Activated CD4-positive, alpha-beta memory T cell treated with anti-CD3 and anti-CD28 coated beads, Interleukin-2, amount 10 ng/mL, durations not matched to agents 7 days and 5 days (primary cell): ENCODE data around the gene ZCRB1. TPM values are rescaled to one million over a fixed set of nuclear protein-coding genes. Genes with fewer than 3 reads are reported as not detected.

Experiments used
- CTCF ChIA-PET: fragments of 350-600 bp; sonication (Branson Sonifier 250); formaldehyde crosslinking; loops from one replicate; lab custom pipeline; 2021; ENCODE audit warnings: antibody characterized with exemption, inconsistent platforms; lab: Charles Lee
- POLR2A ChIA-PET: fragments of 350-600 bp; sonication (Branson Sonifier 250); formaldehyde crosslinking; loops from one replicate; lab custom pipeline; 2021; ENCODE audit warnings: antibody characterized with exemption; lab: Charles Lee
- DNase-seq: peaks from one replicate; pipeline ENCODE4 v3.0.0-alpha.2; 2020
- H3K27ac Mint-ChIP-seq: one replicate; pipeline ENCODE4 v1.8.0; 2021; ENCODE audit warnings: mild to moderate bottlenecking, mixed read lengths
- H3K27me3 Mint-ChIP-seq: one replicate; pipeline ENCODE4 v1.8.0; 2021; ENCODE audit warnings: mixed read lengths
- H3K36me3 Mint-ChIP-seq: one replicate; pipeline ENCODE4 v1.8.0; 2021; ENCODE audit warnings: low read depth, mixed read lengths
- H3K4me1 Mint-ChIP-seq: one replicate; pipeline ENCODE4 v1.8.0; 2021; ENCODE audit warnings: mixed read lengths
- H3K4me3 Mint-ChIP-seq: one replicate; pipeline ENCODE4 v1.8.0; 2021; ENCODE audit warnings: mild to moderate bottlenecking, mixed read lengths
- H3K9me3 Mint-ChIP-seq: one replicate; pipeline ENCODE4 v1.8.0; 2021; ENCODE audit warnings: mixed read lengths
- total RNA-seq, 2 experiments: library from RNA; stranded (reverse); gene quantifications; one replicate each; pipeline ENCODE4 v1.2.3, GENCODE V29; 2021

ZCRB1 gene
- total RNA-seq, 2 experiments from 2014 or later, result 53.3 to 54.9 TPM

DNA sequence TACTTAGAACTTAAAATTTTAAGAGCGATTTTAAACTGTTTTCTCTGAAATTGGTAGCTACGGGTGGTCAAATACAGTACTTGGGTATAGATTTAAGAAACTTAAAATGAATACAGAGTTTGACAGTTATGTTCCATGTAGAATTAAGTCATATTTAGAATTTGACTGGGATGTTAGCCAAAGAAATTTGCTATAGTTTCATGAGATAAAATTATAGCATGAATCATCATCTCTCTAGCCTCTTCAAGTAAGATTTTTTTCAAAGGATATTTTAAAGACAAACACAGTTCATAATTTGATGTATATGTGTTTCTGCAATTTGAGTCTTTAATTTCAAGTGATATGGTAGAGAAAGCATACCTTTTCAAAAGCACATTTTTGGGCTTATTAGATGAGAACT, 41.0 kb downstream of the ZCRB1 start:
- H3K4me1 Mint-ChIP-seq, result peaks cover 3% of the 10 kb centered on the region
- no peak for DNase-seq
- H3K36me3 Mint-ChIP-seq, result no peaks in the 10 kb centered on the region
- CTCF ChIA-PET, result interaction anchor here (1.3 kb wide), 1 partner anchor 14 kb away, joined by 5 read pairs; no protein-coding TSS in a partner anchor
- H3K9me3 Mint-ChIP-seq, result no peaks in the 10 kb centered on the region
- peaks cover 6% of the 10 kb centered on the region for H3K27me3 Mint-ChIP-seq
- H3K4me3 Mint-ChIP-seq, result no peak overlapping the region
- POLR2A ChIA-PET, result no interaction called here
- H3K27ac Mint-ChIP-seq, result no peak overlapping the region

DNA sequence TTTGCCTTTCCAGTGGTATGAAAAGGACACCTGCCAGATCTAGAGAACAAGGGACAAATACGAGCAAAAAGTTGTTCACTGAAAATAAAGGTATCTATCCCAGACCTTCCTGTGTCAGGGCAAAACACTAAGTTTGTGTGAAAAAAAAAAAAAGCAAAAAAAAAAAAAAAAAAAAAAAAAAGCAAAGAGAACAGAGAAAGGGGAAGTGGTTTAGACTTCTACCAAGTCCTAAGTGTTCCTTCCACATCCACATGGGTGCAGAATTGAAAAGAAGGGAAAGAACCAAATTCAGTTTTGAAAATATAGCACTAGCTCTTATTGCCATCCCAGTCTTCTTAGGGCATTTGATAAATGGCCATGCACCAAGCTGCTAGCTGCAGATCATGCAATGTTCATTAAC, 41.7 kb downstream of the ZCRB1 start:
- Mint-ChIP-seq H3K36me3 (no peaks in the 10 kb centered on the region), H3K9me3 (no peaks in the 10 kb centered on the region), H3K27me3 (peaks cover 4% of the 10 kb centered on the region), H3K27ac (no peak overlapping the region), H3K4me3 (no peak overlapping the region), H3K4me1 (peaks cover 3% of the 10 kb centered on the region)
- CTCF ChIA-PET, result interaction anchor here (0.7 kb wide), 1 partner anchor 19 kb away, joined by 4 read pairs; no protein-coding TSS in a partner anchor
- POLR2A ChIA-PET, result no interaction called here
- no peak for DNase-seq

- no peaks in the 10 kb centered on the region for H3K36me3 Mint-ChIP-seq
- ChIA-PET POLR2A (no interaction called here), CTCF (no interaction called here)
- DNase-seq, result no peak
- H3K4me3 Mint-ChIP-seq, result no peak overlapping the region
- peaks cover 4% of the 10 kb centered on the region for H3K27me3 Mint-ChIP-seq
- peaks cover 3% of the 10 kb centered on the region for H3K4me1 Mint-ChIP-seq
- H3K9me3 Mint-ChIP-seq, result no peaks in the 10 kb centered on the region
- no peak overlapping the region for H3K27ac Mint-ChIP-seq
Measured at GRCh38 chr12:42283739-42284138, 42.2 kb downstream of the ZCRB1 start.

DNA sequence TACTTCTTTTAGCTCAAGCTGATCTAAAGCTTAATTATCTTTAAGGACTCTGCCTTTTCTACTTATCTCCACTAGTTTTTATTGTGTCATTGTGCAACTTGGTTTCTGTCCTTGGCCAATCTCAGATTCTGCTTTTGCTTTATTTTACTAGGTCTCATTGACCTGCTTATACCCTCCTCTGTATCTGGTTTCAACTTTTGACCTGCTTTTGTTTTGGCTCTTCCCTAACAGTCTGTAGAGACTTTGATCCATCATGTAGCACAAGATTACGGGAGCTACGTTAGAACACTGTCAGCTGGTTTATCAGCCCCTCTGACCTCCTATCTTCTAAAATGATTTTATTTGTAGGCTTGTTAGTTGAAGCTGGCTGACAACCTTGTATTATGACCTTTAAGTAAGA, 43.6 kb downstream of the ZCRB1 start:
- Mint-ChIP-seq H3K27ac (no peak overlapping the region), H3K36me3 (no peaks in the 10 kb centered on the region), H3K9me3 (no peaks in the 10 kb centered on the region), H3K4me1 (peaks cover 3% of the 10 kb centered on the region), H3K4me3 (no peak overlapping the region), H3K27me3 (peaks cover 2% of the 10 kb centered on the region)
- CTCF ChIA-PET, result interaction anchor here (0.8 kb wide), 2 partner anchors 10 to 14 kb away, joined by 3 read pairs; no protein-coding TSS in a partner anchor
- POLR2A ChIA-PET, result no interaction called here
- no peak for DNase-seq

- Mint-ChIP-seq H3K9me3 (no peaks in the 10 kb centered on the region), H3K4me1 (peaks cover 3% of the 10 kb centered on the region), H3K4me3 (no peak overlapping the region), H3K27me3 (peaks cover 2% of the 10 kb centered on the region), H3K27ac (no peak overlapping the region), H3K36me3 (no peaks in the 10 kb centered on the region)
- CTCF ChIA-PET, result interaction anchor here (0.6 to 0.8 kb wide), 2 partner anchors 10 to 16 kb away, joined by 3 read pairs; no protein-coding TSS in a partner anchor
- DNase-seq, result no peak
- POLR2A ChIA-PET, result no interaction called here
Measured at GRCh38 chr12:42281844-42282243, 44.0 kb downstream of the ZCRB1 start.

DNA sequence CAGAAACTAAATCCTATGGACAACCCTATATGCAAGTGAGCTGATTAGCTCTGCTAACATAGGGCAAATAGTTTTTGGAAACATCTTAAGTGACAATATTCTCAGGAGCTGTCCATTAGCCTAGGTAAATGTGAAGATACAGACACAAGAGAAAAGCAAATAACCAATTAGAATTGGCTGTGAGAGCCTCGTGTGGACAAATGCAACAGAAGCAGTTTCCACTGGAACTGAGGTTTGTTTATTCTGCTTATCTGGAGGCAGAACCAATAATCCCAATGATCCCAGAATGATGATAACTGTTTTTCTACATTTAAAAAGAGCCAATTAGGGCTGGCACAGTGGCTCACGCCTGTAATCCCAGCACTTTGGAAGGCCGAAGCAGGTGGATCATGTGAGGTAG, 44.6 kb downstream of the ZCRB1 start:
- no peak for DNase-seq
- Mint-ChIP-seq H3K36me3 (no peaks in the 10 kb centered on the region), H3K4me3 (no peak overlapping the region), H3K27me3 (peaks cover 2% of the 10 kb centered on the region), H3K4me1 (peaks cover 3% of the 10 kb centered on the region), H3K27ac (no peak overlapping the region), H3K9me3 (no peaks in the 10 kb centered on the region)
- POLR2A ChIA-PET, result no interaction called here
- CTCF ChIA-PET, result interaction anchor here (0.6 kb wide), 1 partner anchor 16 kb away, joined by 3 read pairs; no protein-coding TSS in a partner anchor

DNA sequence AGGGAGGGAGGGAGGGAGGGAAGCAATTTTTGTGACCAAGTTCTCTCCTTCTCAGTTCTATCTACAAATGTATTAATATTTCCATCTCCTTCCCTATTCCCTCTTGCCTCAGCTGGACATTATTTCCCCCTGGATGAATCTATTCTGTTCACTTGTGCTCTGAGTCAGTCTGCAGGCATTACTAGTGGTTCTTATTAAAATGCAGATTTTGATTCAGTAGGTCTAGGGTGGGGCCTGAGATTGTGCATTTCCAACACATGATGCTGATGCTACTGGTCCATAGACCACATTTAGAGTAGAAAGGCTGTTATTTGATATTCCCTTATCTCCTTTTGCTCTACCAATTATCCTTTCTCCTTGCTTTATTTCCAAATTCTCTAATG, 47.8 kb downstream of the ZCRB1 start:
- Mint-ChIP-seq H3K4me1 (no peaks in the 10 kb centered on the region), H3K27me3 (peaks cover 2% of the 10 kb centered on the region), H3K9me3 (peaks cover 2% of the 10 kb centered on the region), H3K27ac (no peak overlapping the region), H3K36me3 (no peaks in the 10 kb centered on the region), H3K4me3 (no peak overlapping the region)
- no peak for DNase-seq
- ChIA-PET POLR2A (no interaction called here), CTCF (no interaction called here)

DNA sequence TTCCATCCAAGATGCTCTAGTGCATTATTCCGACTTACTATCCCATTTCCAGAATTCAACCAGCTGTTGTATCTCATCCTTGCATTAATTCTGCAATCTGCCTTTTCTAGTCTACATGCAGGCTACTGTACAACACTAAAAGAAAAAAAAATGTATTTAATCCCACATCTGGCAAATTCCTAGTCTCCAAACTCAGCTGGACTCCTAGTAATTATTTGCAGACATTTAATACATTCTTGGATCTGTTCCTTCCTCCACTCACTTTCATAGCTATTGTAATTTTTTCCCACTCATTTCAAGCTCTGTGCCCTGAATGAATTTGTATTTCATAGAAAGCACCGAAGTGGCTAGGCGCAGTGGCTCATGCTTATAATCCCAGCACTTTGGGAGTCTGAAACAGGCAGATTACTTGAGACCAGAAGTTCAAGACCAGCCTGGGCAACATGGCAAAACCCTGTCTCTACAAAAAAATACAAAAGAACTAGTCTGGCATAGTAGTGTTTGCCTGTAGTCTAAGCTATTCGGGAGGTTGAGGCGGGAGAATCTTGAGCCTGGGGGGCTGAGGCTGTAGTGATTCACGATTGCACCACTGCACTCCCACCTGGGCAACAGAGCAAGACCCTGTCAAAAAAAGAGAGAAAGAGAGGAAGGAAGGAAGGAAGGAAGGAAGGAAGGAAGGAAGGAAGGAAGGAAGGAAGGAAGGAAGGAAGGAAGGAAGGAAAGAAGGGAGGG, 48.3 kb downstream of the ZCRB1 start:
- Mint-ChIP-seq H3K9me3 (peaks cover 6% of the 10 kb centered on the region), H3K27me3 (peaks cover 2% of the 10 kb centered on the region), H3K36me3 (no peaks in the 10 kb centered on the region), H3K27ac (no peak overlapping the region), H3K4me1 (no peaks in the 10 kb centered on the region), H3K4me3 (no peak overlapping the region)
- ChIA-PET CTCF (no interaction called here), POLR2A (no interaction called here)
- DNase-seq, result no peak

DNA sequence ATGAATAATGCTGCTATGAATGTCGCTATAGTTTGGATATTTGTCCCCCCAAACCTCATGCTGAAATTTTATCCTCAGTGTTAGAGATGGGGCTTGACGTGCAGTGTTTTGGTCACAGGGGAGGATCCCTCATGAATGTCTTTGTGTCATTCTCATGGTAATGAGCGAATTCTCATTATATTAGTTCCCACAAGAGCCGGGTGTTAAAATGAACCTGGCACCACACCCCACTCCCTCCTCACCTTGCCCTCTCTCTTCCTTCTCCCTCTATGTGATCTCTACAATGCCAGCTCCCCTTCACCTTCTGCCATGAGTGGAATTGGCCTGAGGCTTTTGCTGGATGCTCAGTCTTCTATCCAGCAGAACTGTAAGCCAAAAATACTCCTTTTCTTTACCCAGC, 50.4 kb downstream of the ZCRB1 start:
- Mint-ChIP-seq H3K36me3 (no peaks in the 10 kb centered on the region), H3K9me3 (peaks cover 8% of the 10 kb centered on the region), H3K4me3 (no peak overlapping the region), H3K27ac (no peak overlapping the region), H3K4me1 (peaks cover 10% of the 10 kb centered on the region), H3K27me3 (peaks cover 4% of the 10 kb centered on the region)
- ChIA-PET POLR2A (no interaction called here), CTCF (no interaction called here)
- no peak for DNase-seq

- H3K36me3 Mint-ChIP-seq, result no peaks in the 10 kb centered on the region
- peaks cover 12% of the 10 kb centered on the region for H3K4me1 Mint-ChIP-seq
- H3K27ac Mint-ChIP-seq, result no peak overlapping the region
- H3K27me3 Mint-ChIP-seq, result peaks cover 4% of the 10 kb centered on the region
- H3K4me3 Mint-ChIP-seq, result no peak overlapping the region
- POLR2A ChIA-PET, result no interaction called here
- DNase-seq, result no peak
- H3K9me3 Mint-ChIP-seq, result peaks cover 8% of the 10 kb centered on the region
- CTCF ChIA-PET, result no interaction called here
Measured at GRCh38 chr12:42273706-42274105, 52.2 kb downstream of the ZCRB1 start.

- Mint-ChIP-seq H3K27ac (no peak overlapping the region), H3K9me3 (peaks cover 8% of the 10 kb centered on the region), H3K4me1 (peaks cover 12% of the 10 kb centered on the region), H3K27me3 (peaks cover 2% of the 10 kb centered on the region), H3K4me3 (no peak overlapping the region), H3K36me3 (no peaks in the 10 kb centered on the region)
- POLR2A ChIA-PET, result no interaction called here
- CTCF ChIA-PET, result no interaction called here
- DNase-seq, result no peak
Measured at GRCh38 chr12:42270596-42270995, 55.3 kb downstream of the ZCRB1 start.

DNA sequence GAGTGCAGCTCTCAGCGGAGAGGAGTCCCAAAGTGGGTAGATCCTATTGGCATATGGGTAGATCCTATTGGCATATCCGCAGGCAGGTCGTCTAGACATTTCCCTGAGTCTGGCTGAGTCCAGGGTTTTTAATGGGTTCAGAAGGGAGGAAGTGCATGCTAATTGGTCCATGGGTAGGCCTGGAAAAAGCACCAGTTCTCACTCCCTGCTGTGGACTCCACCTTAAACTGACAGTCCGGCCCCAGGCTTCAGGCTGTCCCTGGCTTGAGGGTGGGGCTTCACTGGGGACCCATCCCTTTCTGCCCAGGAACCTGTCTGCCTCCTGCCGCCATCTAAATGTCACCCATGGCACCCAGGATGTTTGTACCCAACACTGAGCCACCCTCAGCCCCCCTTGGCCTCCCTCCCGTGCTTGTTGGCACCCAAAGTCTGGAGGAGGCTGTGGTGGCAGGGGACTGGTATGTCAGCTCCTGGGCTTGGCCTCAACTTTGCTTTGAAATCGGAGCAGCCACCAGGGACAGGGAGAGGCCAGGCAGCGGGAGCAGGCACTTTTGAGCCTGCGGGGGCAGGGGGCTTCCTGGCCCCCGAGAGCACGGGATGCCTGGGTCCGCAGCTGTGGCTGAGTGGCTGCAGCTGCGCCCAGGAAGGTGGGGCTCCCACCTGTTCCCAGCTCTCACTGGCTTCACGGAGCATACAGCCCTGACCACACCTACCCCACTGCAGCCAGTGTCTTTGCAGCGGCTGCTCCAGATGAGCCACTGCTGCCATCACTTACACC, 58.3 kb downstream of the ZCRB1 start:
- DNase-seq, result no peak
- Mint-ChIP-seq H3K27me3 (peaks cover 4% of the 10 kb centered on the region), H3K36me3 (no peaks in the 10 kb centered on the region), H3K27ac (no peak overlapping the region), H3K4me1 (peaks cover 14% of the 10 kb centered on the region), H3K4me3 (no peak overlapping the region), H3K9me3 (peaks cover 2% of the 10 kb centered on the region)
- CTCF ChIA-PET, result no interaction called here
- POLR2A ChIA-PET, result no interaction called here

- ChIA-PET POLR2A (no interaction called here), CTCF (no interaction called here)
- peaks cover 4% of the 10 kb centered on the region for H3K27me3 Mint-ChIP-seq
- H3K9me3 Mint-ChIP-seq, result no peaks in the 10 kb centered on the region
- H3K4me1 Mint-ChIP-seq, result peaks cover 18% of the 10 kb centered on the region
- no peak overlapping the region for H3K27ac Mint-ChIP-seq
- no peaks in the 10 kb centered on the region for H3K36me3 Mint-ChIP-seq
- no peak overlapping the region for H3K4me3 Mint-ChIP-seq
- no peak for DNase-seq
Measured at GRCh38 chr12:42266579-42267230, 59.2 kb downstream of the ZCRB1 start.
